ENCODE data around the gene OR2A14.

Gene OR2A14, protein sequence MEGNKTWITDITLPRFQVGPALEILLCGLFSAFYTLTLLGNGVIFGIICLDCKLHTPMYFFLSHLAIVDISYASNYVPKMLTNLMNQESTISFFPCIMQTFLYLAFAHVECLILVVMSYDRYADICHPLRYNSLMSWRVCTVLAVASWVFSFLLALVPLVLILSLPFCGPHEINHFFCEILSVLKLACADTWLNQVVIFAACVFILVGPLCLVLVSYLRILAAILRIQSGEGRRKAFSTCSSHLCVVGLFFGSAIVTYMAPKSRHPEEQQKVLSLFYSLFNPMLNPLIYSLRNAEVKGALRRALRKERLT

DNA sequence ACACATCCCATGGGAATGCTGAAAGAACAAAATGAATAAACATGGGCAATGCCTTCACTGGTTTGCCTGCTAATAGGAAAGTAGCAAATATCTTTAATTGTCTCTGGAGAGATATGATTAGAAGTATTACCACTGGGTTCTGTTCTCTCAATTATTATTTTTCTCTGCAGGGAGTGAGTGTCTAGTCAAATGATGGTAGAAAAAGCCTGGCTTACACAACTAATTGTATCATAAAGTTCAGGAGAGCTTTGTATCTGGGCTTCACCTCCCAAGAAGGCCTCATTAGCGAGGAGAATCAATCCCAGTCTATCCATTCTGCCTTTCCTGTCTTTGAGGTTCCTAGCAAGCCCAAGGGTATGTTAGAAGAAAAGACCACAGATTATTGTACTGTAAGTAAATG, at the start of gene OR2A14:
Gene OR2A14 (plus strand): TSS at position 301 of the 400 bp plus-strand sequence. CDS start 5,937 bp downstream, outside the sequence.
- no peaks in the 10 kb centered on the region for H3K9me3 ChIP-seq (ENCODE audit: insufficient read depth, low read length)
- H3K27me3 ChIP-seq (ENCODE audit: low read length), result no peaks in the 10 kb centered on the region
- no peak within 1 kb of the TSS for H3K9ac ChIP-seq (ENCODE audit: low read length)
- H3K79me2 ChIP-seq (ENCODE audit: insufficient read depth, low read length), result no peaks in the 10 kb centered on the region
- H3K36me3 ChIP-seq (ENCODE audit: low read length), result no peaks in the 10 kb centered on the region
- no peak for TF ChIP-seq EZH2phosphoT487 (conservative IDR thresholded peaks at IDR 0.05; ENCODE audit: low read length)
- TF ChIP-seq, protein P1, sequence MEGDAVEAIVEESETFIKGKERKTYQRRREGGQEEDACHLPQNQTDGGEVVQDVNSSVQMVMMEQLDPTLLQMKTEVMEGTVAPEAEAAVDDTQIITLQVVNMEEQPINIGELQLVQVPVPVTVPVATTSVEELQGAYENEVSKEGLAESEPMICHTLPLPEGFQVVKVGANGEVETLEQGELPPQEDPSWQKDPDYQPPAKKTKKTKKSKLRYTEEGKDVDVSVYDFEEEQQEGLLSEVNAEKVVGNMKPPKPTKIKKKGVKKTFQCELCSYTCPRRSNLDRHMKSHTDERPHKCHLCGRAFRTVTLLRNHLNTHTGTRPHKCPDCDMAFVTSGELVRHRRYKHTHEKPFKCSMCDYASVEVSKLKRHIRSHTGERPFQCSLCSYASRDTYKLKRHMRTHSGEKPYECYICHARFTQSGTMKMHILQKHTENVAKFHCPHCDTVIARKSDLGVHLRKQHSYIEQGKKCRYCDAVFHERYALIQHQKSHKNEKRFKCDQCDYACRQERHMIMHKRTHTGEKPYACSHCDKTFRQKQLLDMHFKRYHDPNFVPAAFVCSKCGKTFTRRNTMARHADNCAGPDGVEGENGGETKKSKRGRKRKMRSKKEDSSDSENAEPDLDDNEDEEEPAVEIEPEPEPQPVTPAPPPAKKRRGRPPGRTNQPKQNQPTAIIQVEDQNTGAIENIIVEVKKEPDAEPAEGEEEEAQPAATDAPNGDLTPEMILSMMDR (IDR thresholded peaks at IDR 0.05; ENCODE audit: insufficient read depth, low read length, poor library complexity, severe bottlenecking), result no peak
- no peaks in the 10 kb centered on the region for H4K20me1 ChIP-seq (ENCODE audit: low read depth, low read length)
- no peak within 1 kb of the TSS for H2AFZ ChIP-seq (ENCODE audit: low read depth, low read length, severe bottlenecking)
- H3K27ac ChIP-seq (ENCODE audit: low read depth, low read length), result no peak within 1 kb of the TSS
- H3K4me3 ChIP-seq (ENCODE audit: insufficient read depth, low read length, poor library complexity, severe bottlenecking), result no peak within 1 kb of the TSS
- no peak within 1 kb of the TSS for H3K4me2 ChIP-seq (ENCODE audit: low read depth, low read length, poor library complexity, severe bottlenecking)
- H3K9me2 ChIP-seq (replicated peaks; ENCODE audit: insufficient read depth, low read length), result no peaks in the 10 kb centered on the region
- H3F3A ChIP-seq (ENCODE audit: insufficient read depth), result no peaks in the 10 kb centered on the region

DNA sequence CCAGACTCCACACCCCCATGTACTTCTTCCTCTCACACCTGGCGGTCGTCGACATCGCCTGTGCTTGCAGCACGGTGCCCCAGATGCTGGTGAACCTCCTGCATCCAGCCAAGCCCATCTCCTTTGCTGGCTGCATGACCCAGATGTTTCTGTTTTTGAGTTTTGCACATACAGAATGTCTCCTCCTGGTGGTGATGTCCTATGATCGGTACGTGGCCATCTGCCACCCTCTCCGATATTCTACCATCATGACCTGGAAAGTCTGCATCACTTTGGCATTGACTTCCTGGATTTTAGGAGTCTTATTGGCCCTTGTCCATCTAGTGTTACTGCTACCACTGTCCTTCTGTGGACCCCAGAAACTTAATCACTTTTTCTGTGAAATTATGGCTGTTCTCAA, 48.6 kb upstream of the OR2A14 start:
- no peaks in the 10 kb centered on the region for H3F3A ChIP-seq (ENCODE audit: insufficient read depth)
- no peak overlapping the region for H2AFZ ChIP-seq (ENCODE audit: low read depth, low read length, severe bottlenecking)
- no peaks in the 10 kb centered on the region for H3K27me3 ChIP-seq (ENCODE audit: low read length)
- no peaks in the 10 kb centered on the region for H4K20me1 ChIP-seq (ENCODE audit: low read depth, low read length)
- H3K4me3 ChIP-seq (ENCODE audit: insufficient read depth, low read length, poor library complexity, severe bottlenecking), result no peak overlapping the region
- no peak for TF ChIP-seq EZH2phosphoT487 (conservative IDR thresholded peaks at IDR 0.05; ENCODE audit: low read length)
- TF ChIP-seq, protein P1 (IDR thresholded peaks at IDR 0.05; ENCODE audit: insufficient read depth, low read length, poor library complexity, severe bottlenecking), result no peak
- H3K27ac ChIP-seq (ENCODE audit: low read depth, low read length), result no peak overlapping the region
- H3K9ac ChIP-seq (ENCODE audit: low read length), result no peak overlapping the region
- H3K79me2 ChIP-seq (ENCODE audit: insufficient read depth, low read length), result no peaks in the 10 kb centered on the region
- no peaks in the 10 kb centered on the region for H3K9me2 ChIP-seq (replicated peaks; ENCODE audit: insufficient read depth, low read length)
- H3K9me3 ChIP-seq (ENCODE audit: insufficient read depth, low read length), result no peaks in the 10 kb centered on the region
- H3K4me2 ChIP-seq (ENCODE audit: low read depth, low read length, poor library complexity, severe bottlenecking), result no peak overlapping the region
- no peaks in the 10 kb centered on the region for H3K36me3 ChIP-seq (ENCODE audit: low read length)

DNA sequence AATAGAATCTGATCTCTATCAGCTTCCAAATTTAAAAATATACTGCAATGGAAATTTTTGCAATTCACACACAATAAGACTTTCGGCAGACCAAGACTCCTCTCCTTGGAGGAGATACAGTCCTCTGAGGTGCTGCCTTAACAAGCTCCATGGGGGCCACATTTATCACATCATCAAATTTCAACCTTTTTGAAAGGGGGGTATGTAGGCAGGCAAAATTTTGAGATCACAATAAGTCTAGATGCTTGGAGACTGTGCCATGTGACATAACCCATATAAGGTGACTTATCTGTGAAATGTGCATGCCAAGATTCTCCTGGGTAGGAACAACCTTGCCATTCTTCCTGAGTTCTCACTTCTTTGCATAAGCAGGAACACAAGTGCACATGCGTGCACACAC, 37.0 kb upstream of the OR2A14 start, which contains the start of gene OR2A12:
Gene OR2A12 (plus strand): TSS at position 301 of the 400 bp plus-strand sequence. CDS start 8,830 bp downstream, outside the sequence.
- H3K9me3 ChIP-seq (ENCODE audit: insufficient read depth, low read length), result 0 out of 2 replicates have a peak, but pooled peaks cover 4% of the 10 kb centered on the region
- H3K27ac ChIP-seq (ENCODE audit: low read depth, low read length), result no peak within 1 kb of the TSS
- H4K20me1 ChIP-seq (ENCODE audit: low read depth, low read length), result no peaks in the 10 kb centered on the region
- H3F3A ChIP-seq (ENCODE audit: insufficient read depth), result no peaks in the 10 kb centered on the region
- H3K36me3 ChIP-seq (ENCODE audit: low read length), result no peaks in the 10 kb centered on the region
- no peaks in the 10 kb centered on the region for H3K27me3 ChIP-seq (ENCODE audit: low read length)
- no peak within 1 kb of the TSS for H3K4me3 ChIP-seq (ENCODE audit: insufficient read depth, low read length, poor library complexity, severe bottlenecking)
- H3K9me2 ChIP-seq (replicated peaks; ENCODE audit: insufficient read depth, low read length), result no peaks in the 10 kb centered on the region
- H3K4me2 ChIP-seq (ENCODE audit: low read depth, low read length, poor library complexity, severe bottlenecking), result no peak within 1 kb of the TSS
- H3K9ac ChIP-seq (ENCODE audit: low read length), result no peak within 1 kb of the TSS
- TF ChIP-seq, protein P1 (IDR thresholded peaks at IDR 0.05; ENCODE audit: insufficient read depth, low read length, poor library complexity, severe bottlenecking), result no peak
- no peak for TF ChIP-seq EZH2phosphoT487 (conservative IDR thresholded peaks at IDR 0.05; ENCODE audit: low read length)
- H3K79me2 ChIP-seq (ENCODE audit: insufficient read depth, low read length), result no peaks in the 10 kb centered on the region
- no peak within 1 kb of the TSS for H2AFZ ChIP-seq (ENCODE audit: low read depth, low read length, severe bottlenecking)

Data from SU-DHL-6 (cell line).